HEK293T (cell line): ENCODE measurements around the gene SLC51A.
"Not testable (repeated sequence)": the region's sequence is repeated elsewhere in the genome, so short reads cannot be mapped to it uniquely, and the experiment has no call there.

ENCODE experiments used
- CTCF ChIA-PET: fragments of 350-600 bp; formaldehyde crosslinking; extraction: SDS; loops from one replicate; lab custom pipeline; 2021; ENCODE audit warnings: antibody characterized with exemption, inconsistent platforms; lab: Yijun Ruan, JAX
- POLR2A ChIA-PET: fragments of 350-600 bp; formaldehyde crosslinking; extraction: SDS; loops from one replicate; lab custom pipeline; 2020; ENCODE audit warnings: antibody characterized with exemption, inconsistent platforms; lab: Yijun Ruan, JAX
- DNase-seq: peaks from one replicate; pipeline ENCODE4 v3.0.0; 2012; ENCODE audit warnings: mixed read lengths; ENCODE audit errors: extremely low spot score
- ARNT ChIP-seq: fragments of 450-650 bp; IDR thresholded peaks from 2 replicates; pipeline ENCODE4 v1.6.1; 2017; ENCODE audit warnings: mild to moderate bottlenecking
- BHLHE40 ChIP-seq: fragments of 450-650 bp; IDR thresholded peaks from 2 replicates; pipeline ENCODE4 v1.6.1; 2016; ENCODE audit warnings: mild to moderate bottlenecking, moderate library complexity, borderline replicate concordance
- CTBP1 ChIP-seq: fragments of 450-650 bp; IDR thresholded peaks from 2 replicates; pipeline ENCODE4 v1.6.1; 2016; ENCODE audit warnings: borderline replicate concordance
- ELF4 ChIP-seq: fragments of 450-650 bp; IDR thresholded peaks from 2 replicates; pipeline ENCODE4 v1.6.1; 2017; ENCODE audit warnings: antibody characterized with exemption
- FOXA1 ChIP-seq: fragments of 450-650 bp; IDR thresholded peaks from 2 replicates; pipeline ENCODE4 v1.6.1; 2016; ENCODE audit warnings: mild to moderate bottlenecking
- FOXK2 ChIP-seq: fragments of 450-650 bp; IDR thresholded peaks from 2 replicates; pipeline ENCODE4 v1.6.1; 2016; ENCODE audit warnings: mild to moderate bottlenecking
- FOXM1 ChIP-seq: fragments of 450-650 bp; IDR thresholded peaks from 2 replicates; pipeline ENCODE4 v1.6.1; 2017; ENCODE audit warnings: mild to moderate bottlenecking, borderline replicate concordance
- HDGF ChIP-seq: fragments of 450-650 bp; IDR thresholded peaks from 2 replicates; pipeline ENCODE4 v1.6.1; 2017; ENCODE audit warnings: antibody characterized with exemption, borderline replicate concordance
- L3MBTL2 ChIP-seq: fragments of 450-650 bp; conservative IDR thresholded peaks from 2 replicates; pipeline ENCODE4 v1.6.1; 2016; ENCODE audit warnings: mild to moderate bottlenecking
- LEF1 ChIP-seq: fragments of 450-650 bp; IDR thresholded peaks from 2 replicates; pipeline ENCODE4 v1.6.1; 2017; ENCODE audit warnings: mild to moderate bottlenecking, borderline replicate concordance
- NFRKB ChIP-seq: fragments of 450-650 bp; IDR thresholded peaks from 2 replicates; pipeline ENCODE4 v1.6.1; 2016; ENCODE audit warnings: mild to moderate bottlenecking, moderate library complexity
- SP1 ChIP-seq: fragments of 450-650 bp; IDR thresholded peaks from 2 replicates; pipeline ENCODE4 v1.6.1; 2017
- SUZ12 ChIP-seq: fragments of 450-650 bp; IDR thresholded peaks from 2 replicates; pipeline ENCODE4 v1.6.1; 2016; ENCODE audit warnings: mild to moderate bottlenecking
- TARDBP ChIP-seq: fragments of 450-650 bp; IDR thresholded peaks from 2 replicates; pipeline ENCODE4 v1.6.1; 2016
- ZNF384 ChIP-seq: fragments of 450-650 bp; IDR thresholded peaks from 2 replicates; pipeline ENCODE4 v1.6.1; 2016
- TF ChIP-seq, protein P1 (sequence below): fragments of 450-650 bp; IDR thresholded peaks from 2 replicates; pipeline ENCODE4 v1.6.1; 2016

SLC51A gene

DNA sequence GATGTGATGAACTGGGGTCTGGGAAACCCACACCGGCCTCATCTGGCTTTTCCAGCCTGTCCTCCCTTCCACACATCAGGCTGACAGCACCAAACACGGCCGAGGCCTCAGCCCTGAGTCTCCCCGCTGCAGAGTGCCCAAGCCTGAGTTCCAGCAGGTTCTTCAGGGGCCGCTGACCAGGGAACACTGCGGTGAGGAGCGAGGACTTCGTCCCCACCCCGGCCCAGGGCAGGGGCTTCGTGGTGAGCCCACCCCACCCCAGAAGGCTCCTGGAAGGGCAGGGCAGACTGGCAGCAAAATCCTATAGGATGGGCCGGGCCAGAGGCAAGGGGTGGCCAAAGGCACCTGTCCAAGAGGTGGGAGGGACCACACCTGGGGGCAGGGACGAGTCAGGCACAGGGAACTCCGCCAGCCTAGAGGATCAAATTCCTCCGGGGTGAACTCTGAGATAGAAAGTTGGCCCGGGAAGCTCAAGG is at the start of gene SLC51A:
SLC51A (plus strand) TSS at position 446 of the 476 bp plus-strand sequence. CDS start 179 bp downstream, outside the sequence.
- TF ChIP-seq HDGF = no peak
- TF ChIP-seq NFRKB = no peak
- TF ChIP-seq ARNT = no peak
- TF ChIP-seq FOXM1 = no peak
- no peak for TF ChIP-seq FOXA1
- no peak for TF ChIP-seq ZNF384
- no peak for TF ChIP-seq LEF1
- TF ChIP-seq, protein P1, sequence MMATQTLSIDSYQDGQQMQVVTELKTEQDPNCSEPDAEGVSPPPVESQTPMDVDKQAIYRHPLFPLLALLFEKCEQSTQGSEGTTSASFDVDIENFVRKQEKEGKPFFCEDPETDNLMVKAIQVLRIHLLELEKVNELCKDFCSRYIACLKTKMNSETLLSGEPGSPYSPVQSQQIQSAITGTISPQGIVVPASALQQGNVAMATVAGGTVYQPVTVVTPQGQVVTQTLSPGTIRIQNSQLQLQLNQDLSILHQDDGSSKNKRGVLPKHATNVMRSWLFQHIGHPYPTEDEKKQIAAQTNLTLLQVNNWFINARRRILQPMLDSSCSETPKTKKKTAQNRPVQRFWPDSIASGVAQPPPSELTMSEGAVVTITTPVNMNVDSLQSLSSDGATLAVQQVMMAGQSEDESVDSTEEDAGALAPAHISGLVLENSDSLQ = no peak
- no peak for TF ChIP-seq TARDBP
- TF ChIP-seq BHLHE40 = no peak
- no peak for DNase-seq
- ChIA-PET CTCF (no interaction called here), POLR2A (no interaction called here)

DNA sequence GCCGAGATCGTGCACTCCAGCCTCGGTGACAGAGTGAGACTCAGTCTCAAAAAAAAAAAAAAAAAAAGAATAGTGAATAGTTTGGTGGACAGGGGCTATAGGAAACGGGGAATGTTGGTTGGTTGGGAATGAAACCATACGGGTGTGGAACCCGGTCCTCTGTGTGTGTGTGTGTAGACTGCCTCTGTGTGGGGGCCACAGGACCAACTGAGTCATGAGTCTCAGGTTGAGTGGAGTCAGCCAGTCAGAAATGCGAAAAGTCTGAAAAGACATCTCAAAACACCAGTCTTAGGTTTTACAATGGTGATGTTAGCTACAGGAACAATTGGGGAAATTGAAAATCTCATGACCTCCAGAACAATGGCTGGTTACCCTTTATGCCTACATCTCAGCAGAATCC is 49.6 kb upstream of the SLC51A start:
- TF ChIP-seq SUZ12 (no peak), FOXA1 (no peak), BHLHE40 (no peak), CTBP1 (no peak), FOXK2 (no peak), LEF1 (no peak)
- TF ChIP-seq, protein P1 = no peak
- ChIA-PET POLR2A (no interaction called here), CTCF (no interaction called here)
- DNase-seq = no peak

- ChIA-PET CTCF (no interaction called here), POLR2A (no interaction called here)
- DNase-seq = no peak
- TF ChIP-seq ELF4 (no peak), TARDBP (no peak), ZNF384 (no peak), SUZ12 (no peak), LEF1 (no peak), ARNT (no peak), SP1 (no peak), FOXA1 (no peak), HDGF (no peak), FOXK2 (no peak), CTBP1 (no peak), NFRKB (no peak), BHLHE40 (no peak), L3MBTL2 (no peak), FOXM1 (no peak)
- TF ChIP-seq, protein P1 = no peak
These were observed 47.4 kb upstream of the SLC51A start for GRCh38 chr3:196168808-196169391.

DNA sequence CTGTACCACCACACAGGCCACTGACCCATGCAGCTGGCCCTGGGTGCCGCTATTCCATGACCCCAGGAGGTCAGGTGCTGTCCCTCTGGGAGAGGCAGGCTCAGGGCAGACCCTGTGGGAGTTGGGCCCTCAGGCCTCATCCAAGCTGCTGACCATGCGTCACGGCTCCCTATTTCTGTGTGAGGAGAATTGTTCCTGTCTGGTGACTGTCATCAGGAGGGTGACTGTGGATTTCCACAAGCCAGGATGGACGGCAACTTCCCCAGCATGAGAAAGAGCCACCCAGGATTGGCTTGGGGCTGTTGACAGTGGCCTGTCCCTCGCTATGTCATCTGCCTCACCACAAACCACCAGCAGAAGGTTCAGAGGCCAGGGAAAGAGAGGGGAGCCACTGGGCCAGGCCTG is 46.5 kb upstream of the SLC51A start:
- no peak for DNase-seq
- TF ChIP-seq TARDBP (no peak), ZNF384 (no peak), FOXM1 (no peak), NFRKB (no peak), L3MBTL2 (no peak), BHLHE40 (no peak), ELF4 (no peak), FOXK2 (no peak), LEF1 (no peak), CTBP1 (no peak), HDGF (no peak), SUZ12 (no peak)
- TF ChIP-seq, protein P1 = no peak
- ChIA-PET POLR2A (no interaction called here), CTCF (no interaction called here)

DNA sequence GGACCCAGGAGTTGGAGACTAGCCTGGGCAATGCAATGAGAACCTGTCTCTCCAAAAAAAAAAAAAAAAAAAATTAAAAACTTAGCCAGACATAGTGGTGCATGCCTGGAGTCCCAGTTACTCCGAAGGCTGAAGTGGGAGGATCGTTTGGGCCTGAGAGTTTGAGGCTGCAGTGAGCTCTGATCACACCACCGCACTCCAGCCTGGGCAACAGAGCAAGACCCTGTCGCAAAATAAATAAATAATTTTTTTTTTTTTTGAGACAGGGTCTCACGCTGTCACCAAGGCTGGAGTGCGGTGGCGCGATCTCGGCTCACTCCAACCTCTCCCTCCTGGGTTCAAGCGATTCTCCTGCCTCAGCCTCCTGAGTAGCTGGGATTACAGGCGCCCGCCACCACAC is 46.0 kb upstream of the SLC51A start:
- CTCF ChIA-PET = interaction anchor here (0.6 kb wide), 1 partner anchor 227 kb away, joined by 4 read pairs; no protein-coding TSS in a partner anchor
- DNase-seq, POLR2A ChIA-PET: not testable (repeated sequence)

GRCh38 chr3:196174652-196175051 is 41.7 kb upstream of the SLC51A start:
- CTCF ChIA-PET = no interaction called here
- POLR2A ChIA-PET = no interaction called here
- no peak for DNase-seq
- no peak for TF ChIP-seq ELF4
